ENCODE measurements around the gene ESM1.

ESM1 gene

DNA sequence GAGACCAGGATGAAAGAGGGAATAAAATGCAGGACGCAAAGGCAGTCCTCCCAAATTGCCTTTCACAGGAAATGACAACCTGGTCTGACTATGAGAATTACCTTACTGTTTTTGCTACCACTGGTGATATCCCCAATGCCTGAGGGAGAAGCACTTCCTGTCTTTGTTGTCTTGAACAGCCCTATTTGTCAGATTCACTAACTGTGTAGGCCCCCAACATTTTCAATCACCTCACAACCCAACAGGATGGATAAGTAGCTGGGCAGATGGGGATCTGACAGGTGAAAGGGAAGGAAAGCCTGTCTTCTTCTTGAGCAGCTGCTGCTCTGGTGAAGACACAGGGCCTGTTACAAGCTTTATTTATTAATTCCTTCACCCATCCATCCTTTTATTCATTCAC lies 9.7 kb downstream of the ESM1 start:
- DNase-seq, result no peak

- no peak for DNase-seq
Observed at GRCh38 chr5:54969856-54970828, 15.3 kb downstream of the ESM1 start.

DNA sequence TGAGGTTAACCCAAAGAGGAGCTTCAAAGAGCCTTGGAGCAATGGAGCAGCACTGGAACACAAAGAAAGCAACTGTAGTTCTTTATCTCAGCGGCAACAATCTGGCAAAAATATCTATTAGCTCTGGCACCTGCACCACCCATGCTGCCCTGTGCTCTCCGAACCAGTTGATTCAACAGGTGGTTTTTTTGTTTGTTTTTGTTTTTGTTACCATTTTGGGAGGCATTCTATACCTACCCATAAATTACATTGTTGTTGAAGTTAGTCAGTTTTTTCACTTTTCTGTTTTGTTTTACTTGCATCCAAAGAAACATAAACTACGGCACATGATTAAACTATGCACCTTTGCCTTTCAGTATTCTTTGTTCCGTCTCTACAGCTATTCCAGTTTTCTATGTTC lies 16.2 kb downstream of the ESM1 start:
- no peak for DNase-seq

DNA sequence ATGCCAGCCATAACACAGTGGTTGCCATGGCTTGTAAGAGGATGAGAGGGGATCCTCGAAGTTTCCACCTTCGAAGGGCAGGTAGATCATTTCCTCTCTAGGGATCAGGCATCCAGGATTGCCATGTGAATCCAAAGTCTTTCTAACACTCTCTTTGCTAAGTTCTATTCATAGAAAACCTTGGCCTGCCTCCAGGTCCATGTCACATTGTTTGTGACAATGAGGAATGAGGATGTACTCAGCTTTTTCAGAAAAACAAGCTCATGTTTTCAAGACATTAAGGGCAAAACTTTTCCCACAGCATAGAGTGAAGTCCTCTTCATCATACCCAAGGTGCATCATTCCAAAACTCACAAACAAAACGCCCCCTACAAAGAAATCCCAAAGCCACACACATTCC lies 19.6 kb downstream of the ESM1 start:
- no peak for DNase-seq

- no peak for DNase-seq
Observed at GRCh38 chr5:54964405-54964804, 21.0 kb downstream of the ESM1 start.

DNA sequence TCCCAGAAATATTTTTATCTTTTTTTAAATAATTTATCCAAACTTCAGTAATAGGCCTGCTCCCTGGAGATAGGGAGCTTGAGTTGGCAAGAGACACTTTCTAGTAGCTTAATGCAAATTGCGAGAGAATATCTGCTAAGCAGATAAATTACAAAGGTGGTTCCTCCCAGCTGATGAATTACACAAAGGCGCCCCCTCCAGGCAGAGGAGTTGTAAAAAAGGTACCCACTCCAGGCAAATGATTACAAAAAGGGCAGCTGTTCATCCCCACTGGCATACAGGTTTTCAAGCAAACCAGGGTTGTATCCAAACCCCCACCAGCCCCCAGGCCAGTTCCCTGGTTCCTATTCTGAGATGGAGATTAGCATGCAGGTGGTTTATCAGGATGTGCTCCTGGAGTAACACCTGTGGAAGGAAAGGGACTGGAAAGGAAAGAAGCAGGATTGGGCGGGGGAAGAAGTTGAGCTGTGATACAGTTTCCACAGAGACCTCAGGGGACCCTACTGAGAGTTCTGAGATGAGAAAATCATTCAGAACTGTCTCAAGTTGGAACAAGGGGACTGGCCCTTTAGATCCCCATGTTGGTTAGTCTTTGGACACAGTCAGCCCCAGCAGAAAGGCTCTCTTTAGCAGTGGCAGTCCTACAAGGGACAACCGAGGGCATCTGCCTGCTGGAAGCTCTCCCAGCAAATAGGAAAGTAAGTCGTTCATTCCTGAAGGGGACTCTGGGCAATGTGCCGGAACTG lies 25.5 kb downstream of the ESM1 start:
- DNase-seq, result no peak

- DNase-seq, result no peak
Observed at GRCh38 chr5:54956922-54957321, 28.5 kb downstream of the ESM1 start.

DNA sequence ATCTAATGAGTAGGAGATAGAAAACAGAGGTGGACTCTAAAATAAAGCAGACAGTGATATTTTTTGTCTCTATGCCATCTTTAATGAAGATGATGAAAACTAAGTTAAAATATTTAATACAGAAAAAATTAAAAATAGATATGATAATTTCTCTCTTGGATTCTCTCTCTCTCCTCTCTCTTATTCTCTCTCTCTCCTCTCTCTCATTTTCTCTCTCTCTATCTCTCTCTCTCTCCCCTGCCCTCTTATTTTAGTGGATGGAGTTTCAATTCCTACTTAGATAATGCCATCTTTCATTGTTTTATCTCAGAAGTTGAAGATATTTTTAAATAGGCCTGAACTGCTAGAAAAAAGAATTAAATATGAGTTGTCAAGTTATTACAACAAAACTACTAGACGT lies 38.2 kb downstream of the ESM1 start:
- no peak for DNase-seq

- DNase-seq, result no peak
Observed at GRCh38 chr5:54946306-54946819, 39.0 kb downstream of the ESM1 start.

DNA sequence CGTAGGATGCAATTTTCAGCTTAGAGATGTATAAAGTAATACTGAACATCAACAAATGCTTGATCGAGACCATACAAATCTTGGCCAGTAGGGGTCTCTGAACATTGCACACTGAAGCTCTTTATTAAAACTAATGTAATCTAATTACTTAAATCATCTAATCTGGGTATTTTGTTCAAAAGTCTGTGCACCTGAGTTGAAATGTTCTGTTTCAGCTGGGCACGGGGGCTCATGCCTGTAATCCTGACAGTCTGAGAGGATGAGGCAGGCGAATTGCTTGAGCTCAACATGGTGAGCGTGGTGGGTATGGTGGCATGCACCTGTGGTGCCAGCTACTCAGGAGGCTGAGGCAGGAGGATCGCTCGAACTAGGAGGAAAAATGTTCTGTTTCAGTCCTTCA lies 41.0 kb downstream of the ESM1 start:
- peak; percentile 12 to 63 for DNase-seq

GRCh38 chr5:54942064-54942778 lies 43.2 kb downstream of the ESM1 start:
- DNase-seq, result no peak

- DNase-seq, result no peak
Observed at GRCh38 chr5:54936201-54936600, 49.2 kb downstream of the ESM1 start.

- DNase-seq, result no peak
Observed at GRCh38 chr5:54932789-54933188, 52.6 kb downstream of the ESM1 start.

- DNase-seq, result no peak
Observed at GRCh38 chr5:54930736-54931135, 54.7 kb downstream of the ESM1 start.

Data from activated CD4-positive, alpha-beta T cell treated with anti-CD3 and anti-CD28 coated beads for 4 hours (primary cell).